GM19193 (cell line): ENCODE results near the gene CARD9.

Source experiments
- POLR2A ChIP-seq: IDR thresholded peaks from 4 replicates; pipeline ENCODE4 v1.6.1; 2011; ENCODE audit not compliant: insufficient read depth, insufficient read length; ENCODE audit errors: extremely low read depth

The CARD9 gene

DNA sequence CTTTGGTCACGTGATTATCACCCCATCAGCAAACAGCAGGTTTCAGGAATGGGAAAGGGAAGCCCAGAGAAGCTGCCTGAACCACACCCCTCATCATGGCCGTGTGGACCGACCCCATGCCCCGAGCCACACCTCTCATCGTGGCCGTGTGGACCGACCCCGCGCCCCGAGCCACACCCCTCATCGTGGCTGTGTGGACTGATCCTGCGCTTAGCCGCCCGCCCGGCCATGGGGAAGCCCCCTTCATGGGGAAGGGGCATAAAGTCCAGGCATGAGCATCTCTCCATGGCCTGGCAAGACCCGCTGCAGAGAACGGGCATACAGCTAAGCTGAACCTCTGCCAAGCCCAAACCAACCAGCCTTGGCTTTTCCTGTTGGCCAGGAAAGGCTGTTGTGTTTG lies 20.1 kb upstream of the CARD9 start:
- no peak for TF ChIP-seq POLR2A

DNA sequence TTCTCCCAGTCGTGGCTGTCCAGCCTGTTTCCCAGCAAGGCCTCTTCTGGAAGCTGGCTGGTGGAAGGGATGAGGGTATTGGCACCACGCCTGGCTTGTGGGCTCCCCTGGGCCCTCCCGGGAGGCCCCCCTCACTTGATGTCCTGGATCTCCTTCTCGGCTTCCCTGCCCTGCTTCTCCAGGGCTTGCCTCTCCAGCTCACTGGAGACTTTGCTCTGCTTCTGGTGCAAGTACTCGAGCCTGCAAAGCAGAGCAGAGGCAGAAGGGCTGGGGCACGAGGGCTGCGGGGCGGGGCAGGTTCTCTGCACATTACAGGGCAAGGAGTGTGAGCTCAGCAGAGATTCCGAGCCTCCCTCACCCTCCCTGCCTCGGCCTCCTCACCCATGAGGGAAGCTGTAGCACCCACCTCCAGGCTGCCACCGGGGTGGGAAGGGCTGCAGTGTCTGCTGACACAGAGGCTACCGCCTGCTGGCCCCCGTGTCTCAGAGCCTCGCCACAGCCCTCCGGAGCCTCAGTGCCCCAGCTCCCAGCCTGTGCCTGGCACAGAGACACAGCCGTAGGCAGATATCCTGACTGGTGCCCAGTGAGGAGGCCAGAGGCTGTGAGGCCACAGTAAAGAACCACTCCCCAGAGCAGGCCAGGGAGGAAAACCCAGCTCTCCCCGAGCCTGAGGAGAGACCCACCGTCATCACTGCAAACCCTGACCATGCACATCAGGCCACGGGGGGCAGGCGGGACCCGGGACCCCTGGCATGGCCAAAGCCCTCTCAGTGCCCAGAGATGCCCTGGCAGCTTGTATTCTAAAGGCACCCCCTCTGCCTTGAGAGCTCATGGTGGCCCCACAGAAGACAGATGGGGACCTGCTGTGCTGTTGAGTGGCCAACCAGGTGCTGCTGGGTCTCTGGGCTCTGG lies 19.3 kb upstream of the CARD9 start:
- TF ChIP-seq POLR2A, result no peak

- TF ChIP-seq POLR2A, result no peak
Measured at GRCh38 chr9:136391737-136392537, 18.5 kb upstream of the CARD9 start.

GRCh38 chr9:136389396-136389795 lies 15.9 kb upstream of the CARD9 start:
- no peak for TF ChIP-seq POLR2A

DNA sequence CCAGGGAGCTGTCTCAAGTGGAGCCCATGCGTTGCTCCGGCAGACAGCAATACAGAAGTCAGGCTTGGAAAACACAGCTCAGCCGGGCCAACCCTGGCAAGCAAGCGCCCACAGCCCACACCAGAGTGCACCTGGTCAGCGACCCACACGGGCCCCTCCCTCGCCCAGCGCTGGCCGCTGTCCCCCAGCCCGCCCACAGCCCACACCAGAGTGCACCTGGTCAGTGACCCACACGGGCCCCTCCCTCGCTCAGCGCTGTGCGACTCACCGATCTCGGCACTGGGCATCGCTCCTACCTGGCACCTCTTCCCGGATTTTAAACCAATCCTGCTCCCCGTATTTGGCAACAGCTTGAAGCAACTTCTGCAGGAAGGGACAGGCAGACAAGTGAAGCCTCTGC lies 13.7 kb upstream of the CARD9 start:
- no peak for TF ChIP-seq POLR2A

DNA sequence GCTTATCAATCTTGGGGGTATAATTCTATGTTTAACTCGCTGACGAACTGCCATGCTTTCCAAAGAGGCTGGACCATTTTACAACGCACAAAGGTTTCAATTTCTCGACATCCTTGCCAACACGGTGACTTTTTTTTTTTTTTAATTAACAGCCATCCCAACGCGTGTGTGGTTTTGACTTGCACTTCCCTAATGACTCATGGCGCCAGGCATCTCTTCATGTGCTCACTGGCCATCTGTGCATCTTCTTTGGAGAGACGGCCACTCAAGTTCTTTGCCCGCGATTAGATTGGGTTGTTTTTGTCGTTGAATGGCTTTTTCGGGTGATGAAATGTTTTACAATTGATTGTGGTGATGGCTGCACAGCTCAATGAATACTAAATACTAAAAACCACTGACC lies 12.5 kb upstream of the CARD9 start:
- TF ChIP-seq POLR2A, result no peak

DNA sequence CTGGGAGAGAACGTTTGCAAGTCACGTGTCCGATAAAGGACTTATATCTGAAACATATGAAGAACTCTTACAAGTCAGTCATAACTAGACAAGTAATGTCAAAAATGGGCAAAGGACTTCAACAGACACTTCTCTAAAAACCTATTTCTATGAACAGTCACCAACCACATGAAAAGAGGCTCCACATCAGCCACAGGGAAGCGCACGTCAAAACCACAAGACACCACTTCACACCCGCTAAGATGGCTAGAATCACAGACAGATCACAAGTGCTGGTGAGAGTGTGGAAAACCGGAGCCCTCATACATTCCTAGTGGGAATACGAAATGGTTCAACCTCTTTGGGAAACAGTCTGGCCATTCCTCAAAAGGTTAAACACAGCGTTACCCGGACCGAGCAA lies 11.5 kb upstream of the CARD9 start:
- TF ChIP-seq POLR2A, result no peak

- TF ChIP-seq POLR2A, result no peak
Measured at GRCh38 chr9:136383436-136383835, 10.0 kb upstream of the CARD9 start.

DNA sequence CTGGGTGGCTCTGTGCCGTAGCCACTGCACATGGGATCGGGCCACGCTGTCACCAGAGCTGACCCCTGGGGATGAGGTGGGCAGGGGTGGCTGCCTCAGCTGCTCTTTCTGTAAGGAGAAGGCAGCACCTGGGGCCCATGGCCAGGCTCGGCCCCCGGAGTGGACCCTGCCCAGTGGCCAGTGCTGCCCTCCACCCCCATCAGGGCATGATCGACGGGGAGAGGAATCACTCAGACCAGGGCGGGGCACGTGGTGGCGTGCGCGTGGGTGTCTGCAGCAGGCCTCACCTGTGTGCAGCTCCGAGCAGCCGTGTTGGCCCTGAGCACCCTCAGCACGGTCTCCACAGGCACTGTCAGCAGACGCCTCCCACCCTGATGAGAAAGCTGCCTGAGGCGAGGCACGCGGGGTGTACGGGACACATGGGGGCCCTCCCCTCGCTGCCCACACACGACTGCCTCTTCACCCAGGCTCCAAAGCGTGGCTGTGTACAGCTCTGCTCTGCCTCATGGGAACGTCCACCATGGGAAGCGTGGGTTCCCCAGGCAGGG lies 8.6 kb upstream of the CARD9 start:
- TF ChIP-seq POLR2A, result no peak

DNA sequence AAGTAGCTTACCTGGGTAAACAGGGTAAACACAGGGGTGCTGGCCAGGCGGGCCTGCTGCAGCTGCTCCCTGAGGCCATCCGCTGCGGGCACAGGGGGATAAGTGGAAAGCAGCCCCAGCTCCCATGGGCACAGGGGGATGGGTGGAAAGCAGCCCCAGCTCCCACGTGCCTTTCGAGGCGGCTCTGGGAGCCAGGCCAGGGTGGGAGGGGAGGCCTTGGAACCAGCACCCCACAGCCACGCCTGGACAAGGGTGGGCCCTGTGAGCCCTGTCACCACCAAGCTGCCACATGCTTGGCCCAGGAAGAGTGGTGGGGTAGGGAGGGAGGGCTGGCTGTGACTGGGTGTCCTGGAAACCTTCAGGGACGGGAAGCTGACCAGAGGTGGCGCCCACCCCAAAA lies 7.8 kb upstream of the CARD9 start:
- TF ChIP-seq POLR2A, result no peak

DNA sequence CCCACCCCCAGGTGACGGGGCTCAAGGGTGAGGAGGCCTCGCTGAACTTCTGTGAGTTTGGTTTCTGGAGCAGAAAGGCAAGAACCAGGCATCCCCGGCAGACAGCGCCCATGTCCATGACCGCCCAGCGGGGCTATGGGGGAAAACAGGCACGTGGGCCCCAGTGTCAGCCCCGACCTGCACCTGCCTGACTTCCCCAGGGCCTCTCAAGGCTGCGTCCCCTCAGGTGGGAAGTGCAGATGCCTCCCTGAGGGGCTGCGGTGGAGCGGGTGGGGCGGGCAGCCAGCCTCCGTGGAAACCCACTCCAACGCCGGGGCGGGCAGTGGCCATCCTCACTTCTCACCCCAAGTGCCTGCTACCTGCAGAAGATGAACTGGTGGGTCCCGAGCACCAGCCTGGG lies 6.9 kb upstream of the CARD9 start:
- no peak for TF ChIP-seq POLR2A

- no peak for TF ChIP-seq POLR2A
Measured at GRCh38 chr9:136379891-136380290, 6.4 kb upstream of the CARD9 start.

- no peak for TF ChIP-seq POLR2A
Measured at GRCh38 chr9:136379401-136379800, 5.9 kb upstream of the CARD9 start.

DNA sequence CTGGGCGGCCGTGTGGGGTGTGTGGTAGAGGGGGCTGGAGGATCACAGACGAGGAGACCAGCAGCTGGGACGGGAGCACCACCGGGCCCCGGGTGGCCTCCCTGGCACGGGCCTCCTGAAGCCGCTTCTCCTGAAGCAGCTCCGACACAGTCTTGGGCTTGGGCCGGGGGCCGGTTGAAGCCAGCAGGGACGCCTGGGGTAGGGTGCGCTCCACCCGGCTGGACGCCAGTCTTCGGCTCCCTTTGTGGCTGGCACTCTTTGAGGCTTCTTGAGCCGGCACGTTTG lies 5.5 kb upstream of the CARD9 start:
- TF ChIP-seq POLR2A, result no peak

GRCh38 chr9:136378170-136379002 lies 4.9 kb upstream of the CARD9 start:
- TF ChIP-seq POLR2A, result no peak
